NCI-H1694 (cell line): ENCODE data around the gene ABHD14A.
A peak's percentile ranks its signal among the peaks of the same experiment; 100 is the strongest.

Experiments used
- DNase-seq: peaks from one replicate; lab custom pipeline; 2025; lab: John Stamatoyannopoulos, UW

Gene ABHD14A

DNA sequence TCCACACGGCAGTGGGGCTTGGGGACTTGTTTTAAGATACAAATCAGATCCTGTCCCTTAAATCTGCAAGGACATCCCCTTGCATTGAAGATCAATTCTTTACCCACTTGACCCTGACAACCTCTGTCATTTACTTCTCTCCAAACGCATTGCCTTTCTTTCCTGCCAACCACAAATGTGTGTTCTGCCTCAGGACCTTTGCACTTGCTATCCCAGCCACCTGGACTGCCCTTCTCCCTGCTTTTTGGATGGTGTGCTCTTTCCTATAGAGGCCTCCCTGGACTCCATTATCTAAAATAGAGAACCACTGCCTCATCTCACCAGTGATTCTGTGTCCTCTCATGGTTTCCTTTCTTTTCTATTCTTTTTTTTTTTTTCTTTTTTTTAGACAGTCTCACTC, 22.3 kb downstream of the ABHD14A start:
- no peak for DNase-seq

DNA sequence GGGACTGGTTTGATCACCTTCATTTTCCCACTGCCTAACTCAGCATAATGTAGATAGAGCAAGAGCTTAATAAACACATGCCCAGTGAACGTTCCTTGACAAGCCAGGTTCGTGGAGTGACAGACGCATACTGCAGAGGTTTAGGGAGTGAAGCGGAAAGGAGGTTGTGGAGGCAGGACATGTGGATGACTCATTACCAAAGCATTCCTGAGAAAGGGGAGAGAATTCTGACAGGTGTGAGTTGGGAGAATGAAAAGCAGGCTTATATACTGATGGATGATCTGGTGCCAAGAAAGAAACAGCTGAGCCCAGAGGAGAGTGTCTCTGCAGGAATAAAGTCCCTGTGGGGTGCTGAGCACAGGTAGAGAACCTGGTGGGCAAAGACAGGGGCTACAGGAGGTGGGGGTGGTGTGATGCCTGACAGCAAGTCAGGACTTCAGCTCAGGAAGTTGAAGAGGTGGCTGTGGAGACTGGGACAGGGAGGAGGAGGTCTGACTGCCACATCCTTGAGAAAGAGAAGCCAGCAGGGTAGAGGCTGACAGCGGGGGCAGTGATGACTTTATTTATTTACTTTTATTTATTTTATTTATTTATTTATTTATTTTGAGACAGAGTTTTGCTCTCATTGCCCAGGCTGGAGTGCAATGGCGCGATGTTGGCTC, 23.2 kb downstream of the ABHD14A start:
- DNase-seq, result no peak

DNA sequence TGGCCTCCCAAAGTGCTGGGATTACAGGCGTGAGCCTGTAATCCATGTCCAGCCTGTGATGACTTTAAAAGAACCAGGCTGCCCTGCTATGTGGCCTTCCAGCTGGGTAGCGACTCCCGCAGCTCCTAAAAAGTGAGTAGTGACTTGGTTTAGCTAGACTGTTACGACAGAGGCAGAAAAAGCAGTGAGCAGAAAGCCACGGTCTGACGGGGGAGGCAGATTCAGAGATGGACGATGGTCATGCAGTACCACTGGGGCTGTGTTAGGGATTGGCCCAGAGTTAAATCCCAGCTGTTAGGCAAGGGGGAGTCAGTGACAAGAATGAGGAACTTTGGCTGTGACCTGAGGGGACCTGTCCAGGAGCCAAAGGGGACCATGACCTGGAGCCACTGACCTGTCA, 23.9 kb downstream of the ABHD14A start:
- DNase-seq, result no peak

DNA sequence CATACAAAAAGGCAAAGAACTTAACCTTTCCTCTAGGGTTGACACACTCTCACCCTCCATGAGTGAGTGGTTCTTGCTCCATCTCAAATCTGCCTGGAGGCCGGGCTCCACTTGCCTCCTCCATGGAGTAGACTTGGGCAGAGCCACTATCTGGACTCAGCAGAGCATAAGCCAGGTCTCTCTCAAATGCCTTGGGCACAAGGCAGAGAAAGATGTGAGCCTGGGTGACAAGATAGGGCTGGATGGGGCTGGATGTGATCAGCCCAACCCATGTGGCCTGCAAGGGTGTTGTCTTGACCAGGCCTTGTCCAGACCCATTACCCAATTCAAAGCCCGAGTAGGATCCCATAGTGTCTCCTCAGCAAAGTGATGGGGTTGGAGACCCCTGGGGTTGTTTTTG, 25.0 kb downstream of the ABHD14A start:
- no peak for DNase-seq

DNA sequence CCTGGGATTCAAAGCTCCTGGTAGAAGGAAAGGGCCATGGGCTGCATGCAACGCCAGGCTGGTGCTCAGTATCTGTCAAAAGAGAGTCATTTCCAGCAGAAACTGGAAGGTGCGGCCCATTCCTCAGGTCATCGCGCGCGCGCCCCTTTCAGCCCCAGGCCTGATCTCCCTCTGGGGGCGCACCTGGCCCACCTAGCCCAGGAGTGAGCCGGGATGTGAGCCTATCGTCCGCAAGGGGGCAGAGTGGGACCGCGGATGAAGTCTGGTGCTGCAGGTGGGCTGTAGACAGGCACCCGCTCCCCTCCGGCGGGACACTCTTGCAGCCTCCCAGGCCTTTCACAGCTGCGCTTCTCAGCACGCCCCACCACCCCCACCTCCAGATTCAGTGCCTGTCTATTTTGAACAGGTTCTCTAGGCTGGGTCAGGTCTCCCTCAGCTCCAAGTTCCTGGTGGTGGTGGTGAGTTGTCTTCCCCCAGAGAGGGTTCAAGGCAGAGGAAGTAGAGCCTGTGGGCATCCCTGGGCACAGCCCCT, 26.6 kb downstream of the ABHD14A start:
- DNase-seq, result peak; percentile 17

DNA sequence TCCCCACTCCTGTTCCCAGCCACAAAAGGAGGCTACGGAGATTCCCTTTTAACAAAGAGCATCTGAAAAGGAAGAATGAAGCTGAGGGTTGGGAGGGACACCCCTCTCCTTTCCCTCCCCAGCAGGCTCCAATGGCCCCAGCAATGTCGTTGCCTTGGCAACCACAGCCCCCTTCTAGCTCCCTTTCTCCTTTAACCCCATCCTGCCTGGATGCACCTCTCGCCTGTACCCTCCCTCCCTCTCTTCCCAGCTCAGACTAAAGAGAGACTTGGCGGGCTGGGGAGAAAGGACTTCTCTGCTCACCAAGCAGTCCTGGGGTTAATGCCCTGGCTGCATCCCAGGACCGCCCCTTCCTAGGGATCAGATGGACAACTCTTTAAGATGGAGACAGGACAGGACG, 27.9 kb downstream of the ABHD14A start:
- DNase-seq, result no peak

DNA sequence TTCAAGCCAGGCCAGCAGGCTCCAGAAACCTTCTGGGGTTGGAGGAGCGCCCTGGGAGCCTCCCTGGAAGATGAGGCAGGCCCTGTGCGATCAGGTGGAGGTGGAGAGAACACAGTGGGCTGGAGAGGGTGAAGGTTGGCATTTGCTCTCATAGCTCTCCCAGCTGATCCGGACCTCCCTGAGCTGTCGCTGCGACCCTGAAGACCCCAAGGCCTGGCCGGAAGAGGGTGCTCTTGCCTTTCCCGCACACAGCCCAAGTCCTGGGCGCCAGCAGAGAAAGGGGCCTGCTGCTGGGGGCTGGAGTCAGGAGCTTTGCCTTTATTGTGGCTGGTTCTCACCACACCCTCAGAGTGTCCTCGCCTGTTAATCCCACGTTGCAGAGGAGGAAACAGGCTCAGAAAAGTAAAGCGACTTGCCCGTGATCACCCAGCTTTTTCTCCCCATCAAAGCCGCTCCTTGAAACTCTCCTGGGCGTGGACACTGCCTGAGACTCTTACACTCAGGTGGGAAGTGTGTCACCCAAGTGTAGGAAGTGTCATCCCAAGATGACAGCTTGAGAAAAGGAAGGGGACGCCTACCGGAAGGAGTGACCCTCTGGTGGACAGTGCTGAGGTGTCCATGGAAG, 29.4 kb downstream of the ABHD14A start:
- DNase-seq, result peak; percentile 16

DNA sequence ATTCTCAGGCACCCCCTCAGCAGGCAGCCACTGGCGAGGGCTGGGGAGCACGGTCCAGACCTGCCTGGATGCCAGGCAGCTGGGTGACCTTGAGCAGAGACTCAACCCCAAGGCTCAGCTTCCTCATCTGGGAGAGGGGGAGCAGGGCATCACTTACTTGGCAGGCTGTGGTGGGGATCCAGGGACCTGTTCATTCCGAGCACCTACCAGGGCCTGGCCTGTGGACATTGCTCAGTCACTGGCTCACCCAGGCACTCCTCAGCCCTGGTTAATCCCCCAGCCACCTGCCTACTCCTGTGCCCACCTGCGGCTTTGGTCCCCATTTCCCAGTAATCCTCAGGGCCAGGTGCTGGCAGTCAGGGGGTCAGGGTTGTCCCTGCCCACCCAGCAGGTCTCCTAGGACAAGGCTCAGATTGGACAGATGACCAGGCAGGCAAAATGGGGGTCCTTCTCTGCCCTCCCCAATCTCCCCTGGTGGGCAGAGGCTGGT, 30.1 kb downstream of the ABHD14A start:
- no peak for DNase-seq

DNA sequence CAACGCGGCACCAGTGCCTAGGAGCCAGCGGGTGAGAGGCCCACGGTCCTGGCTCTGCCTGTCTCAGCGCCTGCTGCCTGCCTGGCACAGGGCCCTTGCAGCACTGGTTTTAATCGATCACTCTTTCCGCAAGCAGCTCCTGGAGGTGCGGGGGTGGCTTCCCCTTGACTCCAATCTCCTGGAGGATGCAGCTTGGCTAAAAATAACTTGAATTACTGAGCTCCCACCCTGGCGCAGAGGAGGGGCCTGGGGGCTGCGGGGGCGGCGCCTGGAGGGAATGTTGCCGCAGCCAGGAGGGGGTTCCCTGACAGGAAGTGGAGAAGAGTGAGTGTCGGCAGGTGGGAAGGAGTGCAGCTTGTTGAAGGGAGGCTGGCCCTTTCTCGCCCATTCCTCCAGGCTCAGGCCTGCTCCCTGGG, 30.7 kb downstream of the ABHD14A start:
- DNase-seq, result no peak

DNA sequence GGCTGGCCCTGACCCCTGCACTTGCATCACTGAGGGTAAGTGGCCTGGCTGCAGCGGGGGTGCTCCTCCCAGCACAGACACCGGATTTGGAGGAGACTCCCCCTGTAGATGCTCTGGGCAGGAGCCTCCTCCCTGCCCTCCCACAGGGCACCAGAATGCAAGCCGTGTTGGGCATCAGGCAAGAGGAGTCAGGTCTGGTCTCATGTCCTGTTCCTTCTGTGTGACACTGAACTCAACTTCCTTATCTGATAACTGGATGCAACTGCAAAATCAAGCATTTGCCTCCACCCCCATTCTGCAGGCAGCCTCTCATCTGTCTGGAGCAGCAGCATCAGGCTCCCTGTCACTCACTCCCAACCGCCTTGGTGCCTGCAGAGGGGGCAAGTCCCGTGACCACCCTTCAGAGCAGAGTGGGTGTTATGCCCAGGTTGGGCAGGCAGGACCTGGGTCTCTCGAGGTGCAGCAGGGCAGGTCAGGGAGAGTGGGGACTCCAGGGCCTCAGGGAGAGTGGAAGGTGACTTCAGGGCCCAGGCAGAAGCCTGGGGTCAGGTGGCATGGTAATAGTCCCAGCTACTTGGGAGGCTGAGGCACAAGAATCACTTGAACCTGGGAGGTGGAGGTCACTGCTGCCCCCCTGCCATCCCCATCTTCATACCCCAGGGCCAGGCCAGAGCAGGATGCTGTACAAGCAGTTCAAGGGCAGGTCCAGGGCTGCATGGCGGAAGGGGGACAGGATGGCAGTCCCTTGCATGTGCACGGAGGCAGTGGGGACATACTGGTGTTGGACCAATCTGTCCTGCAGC, 31.4 kb downstream of the ABHD14A start:
- no peak for DNase-seq

DNA sequence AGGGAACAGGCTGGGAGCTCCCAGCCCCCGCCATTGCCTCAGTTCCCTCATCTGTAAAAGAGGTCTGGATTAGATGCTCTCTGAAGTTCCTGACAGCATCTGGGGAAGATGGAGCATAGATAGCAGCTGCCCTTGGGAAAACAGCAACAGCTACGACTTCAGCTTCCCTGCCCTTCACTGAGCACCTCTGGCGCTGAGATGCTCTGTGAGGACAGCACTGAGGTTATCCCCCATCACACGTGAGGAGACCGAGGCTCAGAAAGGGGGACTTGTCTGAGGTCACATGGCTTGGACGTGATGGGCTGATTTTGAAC, 31.9 kb downstream of the ABHD14A start:
- DNase-seq, result no peak

DNA sequence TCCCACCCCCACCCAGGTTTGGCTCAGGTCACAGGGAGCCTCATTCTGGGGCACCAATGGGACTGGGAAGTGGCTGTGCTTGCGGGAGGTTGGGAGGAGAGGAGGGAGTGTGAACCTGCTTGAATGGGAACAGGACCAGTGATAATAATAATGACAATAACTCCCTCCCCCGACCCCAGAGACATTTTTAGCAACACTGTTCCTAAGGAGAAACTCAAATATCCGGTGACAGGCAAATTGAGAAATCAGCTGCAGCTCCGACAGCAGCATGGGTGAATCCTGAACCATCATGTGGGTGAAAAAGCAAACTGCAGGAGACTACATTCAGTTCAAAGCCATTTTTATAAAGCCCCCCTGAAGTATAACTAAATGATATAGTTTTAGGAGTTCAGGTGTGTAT, 32.4 kb downstream of the ABHD14A start:
- no peak for DNase-seq

DNA sequence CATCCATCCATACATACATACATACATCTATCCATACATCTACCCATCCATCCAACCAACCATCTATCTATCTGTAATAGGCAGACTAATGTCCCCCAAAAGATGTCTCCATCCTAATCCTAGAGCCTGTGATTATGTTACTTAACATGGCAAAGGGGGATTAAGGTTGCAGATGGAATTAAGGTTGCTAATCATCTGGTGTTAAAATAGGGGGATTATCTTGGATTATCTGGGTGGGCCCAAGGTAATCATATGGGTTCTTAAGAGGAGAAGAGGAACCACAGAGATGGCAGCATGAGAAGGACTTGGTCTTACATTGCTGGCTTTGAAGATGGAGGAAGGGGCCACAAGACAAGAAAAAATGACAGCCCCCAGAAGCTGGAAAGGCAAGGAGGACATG, 35.6 kb downstream of the ABHD14A start:
- DNase-seq, result no peak

DNA sequence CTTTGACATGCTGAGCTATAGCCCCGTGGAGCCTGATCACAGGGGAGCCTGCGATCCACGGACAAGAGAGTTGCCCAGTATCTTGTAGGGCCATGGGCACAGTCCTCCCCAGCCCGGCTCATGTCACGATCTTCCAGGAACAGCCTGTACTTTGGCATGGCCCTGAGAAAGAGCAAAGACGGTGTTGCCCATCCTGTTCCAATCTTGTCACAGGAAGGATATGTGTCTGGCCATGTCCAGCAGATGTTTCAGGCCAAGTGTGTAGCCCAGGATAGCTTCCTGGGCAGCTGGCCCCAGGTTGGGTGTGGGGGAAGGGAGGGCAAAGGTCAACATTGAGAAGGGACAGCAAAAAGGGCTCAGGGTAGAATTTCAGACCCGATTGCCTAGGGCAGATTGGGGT, 37.8 kb downstream of the ABHD14A start:
- DNase-seq, result no peak

DNA sequence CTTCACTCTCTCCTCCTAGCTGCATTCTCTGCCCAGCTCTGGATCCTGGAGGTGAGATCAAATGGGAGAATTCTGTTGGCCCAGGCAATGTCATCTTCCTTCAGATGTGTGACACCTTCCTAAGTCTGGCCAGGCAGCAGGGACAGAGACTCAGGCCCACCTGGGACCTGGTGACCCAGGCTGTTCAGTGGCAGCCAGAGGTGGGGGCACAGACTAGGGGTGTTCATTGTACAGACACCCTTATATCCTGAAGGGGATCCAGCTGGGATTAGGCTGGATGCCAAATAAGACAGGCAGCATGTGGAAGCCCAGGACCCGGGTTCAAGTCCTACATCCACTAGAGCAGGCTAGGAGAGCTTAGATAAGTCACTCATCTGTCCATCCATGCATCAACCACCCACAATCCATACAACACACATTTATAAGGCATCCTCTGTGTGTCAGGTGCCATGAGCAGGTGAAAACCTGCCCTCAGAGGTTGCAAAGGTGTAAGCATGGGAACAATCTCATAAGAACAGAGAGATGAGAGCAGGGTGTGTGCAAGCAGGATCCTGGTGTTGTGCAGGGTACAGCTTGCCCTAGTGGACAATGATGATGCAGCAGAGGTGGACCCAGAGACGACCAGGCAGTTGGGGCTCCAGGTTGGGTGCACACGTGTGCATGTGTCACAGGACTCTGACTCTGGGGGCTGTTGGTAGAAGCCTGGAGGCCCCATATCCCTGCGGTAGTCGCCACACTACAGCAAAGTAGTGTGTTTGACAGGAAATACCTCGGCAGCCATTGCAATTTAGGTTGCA, 39.1 kb downstream of the ABHD14A start:
- no peak for DNase-seq

DNA sequence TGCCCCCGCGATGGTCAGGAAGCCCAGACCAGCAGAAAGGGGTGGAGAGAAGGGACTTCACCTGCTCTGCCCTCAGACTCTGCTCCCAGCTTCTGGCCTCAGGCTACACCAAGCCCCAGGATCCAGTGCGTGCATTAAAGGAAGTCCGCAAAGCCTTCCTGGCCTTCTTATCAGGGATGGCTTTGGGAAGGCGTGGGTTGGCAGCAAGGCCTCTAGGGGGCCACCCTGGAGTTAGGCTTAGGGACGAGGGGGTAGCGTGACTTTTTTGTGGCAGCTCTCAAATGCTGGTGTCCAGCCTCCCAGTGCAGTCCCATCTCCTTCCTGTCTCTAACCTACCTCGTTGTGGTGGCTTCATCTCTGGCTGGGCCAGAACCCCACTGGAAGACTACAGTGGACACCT, 39.7 kb downstream of the ABHD14A start:
- DNase-seq, result no peak

DNA sequence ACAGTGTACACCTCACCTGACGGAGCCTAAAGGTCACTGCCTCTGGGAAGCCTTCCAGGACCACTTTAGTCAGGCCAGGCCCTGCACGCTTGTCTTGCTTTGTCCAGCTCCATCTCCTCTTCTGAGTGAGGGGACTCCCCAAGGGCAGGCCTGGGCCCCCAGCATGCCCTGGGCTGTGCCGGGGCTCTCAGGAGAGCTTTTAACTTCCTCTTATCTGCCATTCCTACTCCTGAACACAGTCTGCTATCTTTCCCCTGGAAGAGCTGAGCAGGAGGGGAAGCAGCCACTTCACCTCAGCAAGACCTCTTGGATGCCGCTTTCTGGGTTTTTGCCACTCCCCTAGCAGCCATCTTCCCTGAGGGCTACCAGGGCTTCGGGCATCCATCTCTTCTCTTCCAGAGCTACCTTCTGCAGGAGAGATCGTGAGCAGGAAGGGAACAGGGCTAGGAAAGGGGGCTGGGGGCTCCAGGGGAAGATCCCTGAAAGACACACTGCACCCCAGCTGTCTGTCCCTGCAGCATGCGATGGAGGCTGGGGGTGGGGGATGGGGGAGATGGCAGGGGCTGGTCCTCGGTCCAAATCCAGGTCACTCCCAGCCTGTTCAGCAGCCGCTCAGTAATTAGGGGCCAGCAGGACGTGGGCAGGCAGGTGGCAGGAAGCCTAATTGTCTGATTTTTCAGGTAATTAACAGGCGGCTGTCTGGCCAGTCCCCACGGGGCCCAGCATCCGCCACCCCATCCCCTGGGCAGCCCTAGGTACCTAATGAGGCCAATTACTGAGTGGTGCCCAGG, 40.8 kb downstream of the ABHD14A start:
- DNase-seq, result no peak

DNA sequence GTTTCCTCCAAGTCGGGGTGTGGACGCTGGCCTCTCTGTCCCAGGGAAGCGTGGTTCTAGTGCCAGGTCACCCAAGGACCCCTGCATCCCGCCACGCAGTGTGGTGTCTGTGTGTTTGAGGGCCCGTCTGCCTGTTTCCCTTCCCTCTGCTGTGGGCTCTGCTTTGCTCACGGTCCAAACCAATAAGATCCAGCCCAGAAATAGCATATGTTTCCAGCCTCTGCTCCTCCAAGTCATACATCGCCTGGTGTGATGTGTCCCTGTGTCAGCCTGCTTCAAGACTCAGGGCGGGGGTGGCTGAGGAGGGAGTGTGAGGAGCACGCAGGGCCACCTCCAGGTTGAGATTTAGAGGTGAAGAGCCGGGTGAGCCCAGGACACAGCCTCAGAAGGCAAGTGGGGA, 42.7 kb downstream of the ABHD14A start:
- DNase-seq, result no peak

DNA sequence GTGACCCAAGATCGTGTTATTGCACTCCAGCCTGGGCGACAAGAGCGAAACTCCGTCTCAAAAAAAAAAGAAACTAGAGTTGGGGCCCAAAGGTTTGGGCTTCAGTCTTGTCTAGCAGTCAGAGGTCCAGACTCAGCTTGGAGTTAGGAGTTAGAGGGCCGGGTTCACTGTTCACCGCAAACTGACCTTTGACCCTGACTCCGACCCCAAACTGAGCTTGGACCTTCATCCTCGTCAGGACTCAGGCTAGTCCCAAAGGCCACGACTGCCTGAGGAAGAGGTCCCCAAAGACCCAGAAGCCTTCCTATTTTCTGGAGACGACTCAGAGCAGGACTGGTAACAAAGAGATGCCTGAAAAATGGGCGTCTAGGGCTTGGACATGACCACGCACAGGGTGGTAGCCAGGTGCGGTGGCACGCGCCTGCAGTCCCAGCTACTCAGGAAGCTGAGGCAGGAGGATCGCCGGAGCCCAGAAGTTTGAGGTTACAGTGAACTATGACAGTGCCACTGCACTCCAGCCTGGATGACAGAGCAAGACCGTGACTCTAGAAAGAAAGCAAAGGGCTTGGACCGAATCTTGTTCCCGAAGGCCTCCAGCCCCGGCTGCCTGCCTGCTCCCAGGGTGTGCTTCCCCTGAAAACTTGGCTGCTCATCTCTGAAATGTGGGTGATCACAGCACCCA, 43.6 kb downstream of the ABHD14A start:
- no peak for DNase-seq

DNA sequence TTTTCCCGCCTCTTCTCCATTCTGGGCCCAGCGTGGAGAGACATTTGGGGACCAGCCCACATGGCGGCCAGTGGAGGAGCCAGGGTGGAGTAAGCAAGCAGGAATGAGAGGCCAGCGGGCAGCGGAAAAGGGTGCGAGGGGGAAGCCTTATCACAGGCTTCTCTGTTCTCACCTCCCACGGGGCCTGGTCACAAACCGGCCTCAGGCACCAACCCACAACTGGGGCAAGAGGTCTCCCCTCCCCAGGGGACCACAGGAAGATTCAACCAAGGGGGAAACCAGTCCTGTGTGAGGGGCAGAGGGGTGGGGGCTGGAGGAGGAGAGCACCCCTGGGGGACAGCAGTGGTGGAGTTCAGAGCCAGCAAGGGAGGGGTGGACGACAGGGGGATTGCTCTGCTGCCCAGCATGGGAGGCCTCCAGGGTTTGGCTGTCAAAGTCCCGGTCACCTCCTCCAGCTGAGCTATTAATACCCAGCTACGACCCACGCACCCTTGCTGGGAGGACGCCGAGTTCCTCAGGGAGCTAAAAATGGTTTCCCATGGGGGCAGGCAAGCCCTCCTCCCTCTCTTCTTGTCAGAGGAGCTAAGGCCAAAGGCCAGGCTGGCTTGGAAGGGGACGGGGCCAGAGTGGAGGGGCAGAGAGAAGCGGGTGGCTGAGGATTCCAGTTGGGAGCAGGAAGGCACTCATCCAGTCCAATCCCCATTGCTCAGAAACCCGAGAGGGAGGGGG, 44.7 kb downstream of the ABHD14A start:
- no peak for DNase-seq
